ENCODE data around the gene CAPN10.
"Not testable (repeated sequence)": the region's sequence is repeated elsewhere in the genome, so short reads cannot be mapped to it uniquely, and the experiment has no call there.

The CAPN10 gene

DNA sequence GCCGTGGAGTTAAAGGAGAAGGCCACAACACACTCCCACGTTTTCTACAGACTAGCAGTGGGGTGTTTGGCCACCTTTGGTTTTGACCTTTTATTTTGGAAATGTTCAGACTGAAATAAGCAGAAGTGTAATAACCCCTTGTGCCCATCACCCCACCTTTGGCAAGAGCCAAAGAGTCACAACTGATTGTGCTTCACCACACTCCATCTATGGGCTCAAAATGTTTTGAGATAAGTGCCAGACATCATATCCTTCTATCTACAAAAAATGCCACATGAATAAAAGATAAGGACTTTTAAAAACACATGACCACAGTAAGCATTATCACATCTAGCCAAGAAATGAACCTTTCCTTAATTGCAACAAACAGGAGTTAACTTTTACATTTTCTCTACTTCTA, 28.9 kb downstream of the CAPN10 start:
- H3K27ac ChIP-seq (replicated peaks; ENCODE audit: low read length): no peak overlapping the region
- no peaks in the 10 kb centered on the region for H3K4me1 ChIP-seq (ENCODE audit: control insufficient read depth in 2 of 2, insufficient read depth in 1 of 2, low read depth in 1 of 2, low read length in 2 of 2)
- H3K18ac ChIP-seq (ENCODE audit: low read length): no peak overlapping the region
- WGBS, 2 donors (ENCODE audit: extremely low coverage in 2 of 2, insufficient read length in 2 of 2, insufficient replicate concordance in 1 of 2): no CpG with 5 or more reads among the region's 2 CpGs
- H3K4me2 ChIP-seq (ENCODE audit: insufficient read depth, low read length, poor library complexity, severe bottlenecking): no peak overlapping the region
- no peak for DNase-seq (ENCODE audit: low spot score)
- H2BK120ac ChIP-seq (ENCODE audit: low read depth, low read length): no peak overlapping the region
- H2BK15ac ChIP-seq (ENCODE audit: low read length): no peak overlapping the region
- no peak overlapping the region for H2BK5ac ChIP-seq (ENCODE audit: low read length)
- H3K36me3 ChIP-seq (replicated peaks in 1 of 2; ENCODE audit: control insufficient read depth in 2 of 2, insufficient read depth in 2 of 2, low read length in 2 of 2): no peaks in the 10 kb centered on the region
- H3K4me3 ChIP-seq (ENCODE audit: low read length in 2 of 2): no peak overlapping the region
- no peak overlapping the region for H3K9ac ChIP-seq (ENCODE audit: low read depth, low read length, poor library complexity)
- H4K8ac ChIP-seq (ENCODE audit: low read depth, low read length): no peak overlapping the region
- H3K23ac ChIP-seq (ENCODE audit: low read depth, low read length, poor library complexity): no peak overlapping the region
- H3K4ac ChIP-seq (ENCODE audit: low read length): no peak overlapping the region
- H3K14ac ChIP-seq (ENCODE audit: low read length): no peak overlapping the region
- H2AK5ac ChIP-seq (ENCODE audit: low read depth, low read length): no peak overlapping the region
- peaks cover 7 to 9% of the 10 kb centered on the region in 2 donors for H3K9me3 ChIP-seq (replicated peaks in 1 of 2; ENCODE audit: control insufficient read depth in 2 of 2, insufficient read depth in 1 of 2, low read depth in 1 of 2, low read length in 2 of 2)
- no peak overlapping the region for H2BK12ac ChIP-seq (ENCODE audit: low read length)
- no peak overlapping the region for H4K91ac ChIP-seq (ENCODE audit: low read depth, low read length, poor library complexity)
- H3K79me1 ChIP-seq (ENCODE audit: low read depth, low read length): no peaks in the 10 kb centered on the region
- H2AFZ ChIP-seq (ENCODE audit: low read length): no peak overlapping the region
- no peaks in the 10 kb centered on the region for H3K27me3 ChIP-seq (ENCODE audit: control insufficient read depth in 3 of 3, insufficient read depth in 3 of 3, low read depth in 1 of 3, low read length in 3 of 3)

DNA sequence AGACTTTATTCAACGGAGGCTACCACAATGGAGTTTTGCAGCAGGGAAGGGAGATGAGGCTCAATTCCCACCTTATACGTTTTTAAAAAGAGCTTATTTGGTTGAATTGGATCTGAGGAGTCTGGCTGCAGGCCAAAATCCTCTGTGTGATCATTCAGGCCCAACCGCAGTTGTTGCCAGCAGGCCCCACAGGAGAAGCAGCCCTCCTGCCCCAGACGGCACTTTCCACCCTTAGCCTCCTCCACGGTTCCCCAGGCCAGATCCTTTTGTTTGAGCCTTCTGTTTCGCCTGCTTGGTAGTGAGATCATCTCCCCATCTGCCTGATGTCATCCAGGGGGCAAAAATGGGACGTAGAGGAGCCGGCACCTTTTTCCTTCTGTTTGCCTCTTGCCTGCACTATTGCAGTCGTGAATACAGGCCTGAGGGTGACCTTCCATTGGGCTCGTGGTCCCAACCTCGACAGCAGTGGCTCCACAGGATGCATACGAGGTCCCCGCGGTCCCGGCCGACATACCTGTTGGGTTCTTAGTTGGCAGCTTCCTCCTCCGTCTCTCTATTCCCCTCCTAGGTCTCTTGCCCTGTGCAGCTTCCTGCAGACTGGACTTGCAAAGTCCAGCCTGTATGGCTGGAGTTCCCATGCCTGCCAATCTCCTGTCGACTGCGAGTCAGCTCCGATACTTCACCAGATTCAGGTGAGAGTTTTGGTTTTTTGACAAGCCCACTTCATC, 29.4 kb downstream of the CAPN10 start:
- Histone ChIP-seq H3K9ac (ENCODE audit: low read depth, low read length, poor library complexity) (no peak overlapping the region), H3K27me3 (ENCODE audit: control insufficient read depth in 3 of 3, insufficient read depth in 3 of 3, low read depth in 1 of 3, low read length in 3 of 3) (no peaks in the 10 kb centered on the region), H4K8ac (ENCODE audit: low read depth, low read length) (no peak overlapping the region), H3K4me3 (ENCODE audit: low read length in 2 of 2) (no peak overlapping the region), H3K27ac (replicated peaks; ENCODE audit: low read length) (no peak overlapping the region), H2AK5ac (ENCODE audit: low read depth, low read length) (no peak overlapping the region), H3K23ac (ENCODE audit: low read depth, low read length, poor library complexity) (no peak overlapping the region), H3K9me3 (replicated peaks in 1 of 2; ENCODE audit: control insufficient read depth in 2 of 2, insufficient read depth in 1 of 2, low read depth in 1 of 2, low read length in 2 of 2) (peaks cover 7 to 9% of the 10 kb centered on the region in 2 donors), H2BK15ac (ENCODE audit: low read length) (no peak overlapping the region), H3K4me2 (ENCODE audit: insufficient read depth, low read length, poor library complexity, severe bottlenecking) (no peak overlapping the region), H3K79me1 (ENCODE audit: low read depth, low read length) (no peaks in the 10 kb centered on the region), H3K4me1 (ENCODE audit: control insufficient read depth in 2 of 2, insufficient read depth in 1 of 2, low read depth in 1 of 2, low read length in 2 of 2) (no peaks in the 10 kb centered on the region), H2BK12ac (ENCODE audit: low read length) (no peak overlapping the region), H4K91ac (ENCODE audit: low read depth, low read length, poor library complexity) (no peak overlapping the region), H3K18ac (ENCODE audit: low read length) (no peak overlapping the region), H2BK5ac (ENCODE audit: low read length) (no peak overlapping the region), H3K4ac (ENCODE audit: low read length) (no peak overlapping the region), H2AFZ (ENCODE audit: low read length) (no peak overlapping the region), H3K14ac (ENCODE audit: low read length) (no peak overlapping the region), H2BK120ac (ENCODE audit: low read depth, low read length) (no peak overlapping the region), H3K36me3 (replicated peaks in 1 of 2; ENCODE audit: control insufficient read depth in 2 of 2, insufficient read depth in 2 of 2, low read length in 2 of 2) (no peaks in the 10 kb centered on the region)
- WGBS, 2 donors (ENCODE audit: extremely low coverage in 2 of 2, insufficient read length in 2 of 2, insufficient replicate concordance in 1 of 2): no CpG with 5 or more reads among the region's 20 CpGs
- DNase-seq (ENCODE audit: low spot score): no peak

DNA sequence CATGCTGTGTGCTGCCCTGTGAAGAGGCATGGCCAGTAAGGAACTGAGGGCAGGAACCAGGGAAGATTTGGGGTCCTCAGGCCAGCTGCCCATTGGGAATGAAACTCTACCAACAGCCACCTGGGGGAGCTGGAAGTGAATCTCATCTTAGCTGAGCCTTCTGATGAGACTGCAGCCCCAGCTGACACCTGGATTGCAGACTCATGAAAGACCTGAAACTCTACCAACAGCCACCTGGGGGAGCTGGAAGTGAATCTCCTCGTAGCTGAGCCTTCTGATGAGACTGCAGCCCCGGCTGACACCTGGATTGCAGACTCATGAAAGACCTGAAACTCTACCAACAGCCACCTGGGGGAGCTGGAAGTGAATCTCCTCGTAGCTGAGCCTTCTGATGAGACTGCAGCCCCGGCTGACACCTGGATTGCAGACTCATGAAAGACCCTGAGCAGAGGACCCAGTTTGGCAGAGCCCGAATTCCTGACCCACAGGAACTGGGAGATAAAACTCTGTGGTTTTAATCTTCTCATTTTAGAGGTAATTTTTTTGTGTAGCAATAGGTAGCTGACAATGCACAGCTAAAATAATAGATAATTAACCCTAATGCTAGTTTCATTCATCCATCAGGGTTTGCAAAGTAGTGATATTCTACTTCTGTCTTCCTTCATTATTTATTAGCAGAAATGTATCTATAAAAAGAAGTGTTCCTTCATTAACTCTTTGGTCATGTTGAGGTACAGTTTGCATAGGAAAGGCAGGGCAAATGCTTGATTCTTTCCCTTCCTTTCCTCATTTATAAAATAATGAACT, 30.5 kb downstream of the CAPN10 start:
- H3K27me3 ChIP-seq (ENCODE audit: control insufficient read depth in 3 of 3, insufficient read depth in 3 of 3, low read depth in 1 of 3, low read length in 3 of 3); DNase-seq (ENCODE audit: low spot score); H3K14ac ChIP-seq (ENCODE audit: low read length); H3K79me1 ChIP-seq (ENCODE audit: low read depth, low read length); H3K9ac ChIP-seq (ENCODE audit: low read depth, low read length, poor library complexity); H3K4me3 ChIP-seq (ENCODE audit: low read length in 2 of 2); H2AK5ac ChIP-seq (ENCODE audit: low read depth, low read length); H3K4ac ChIP-seq (ENCODE audit: low read length); H2BK15ac ChIP-seq (ENCODE audit: low read length); H2AFZ ChIP-seq (ENCODE audit: low read length); H3K23ac ChIP-seq (ENCODE audit: low read depth, low read length, poor library complexity); H3K27ac ChIP-seq (replicated peaks; ENCODE audit: low read length); H2BK12ac ChIP-seq (ENCODE audit: low read length); H2BK5ac ChIP-seq (ENCODE audit: low read length); H2BK120ac ChIP-seq (ENCODE audit: low read depth, low read length); H3K18ac ChIP-seq (ENCODE audit: low read length); H4K8ac ChIP-seq (ENCODE audit: low read depth, low read length); H3K4me1 ChIP-seq (ENCODE audit: control insufficient read depth in 2 of 2, insufficient read depth in 1 of 2, low read depth in 1 of 2, low read length in 2 of 2); H3K36me3 ChIP-seq (replicated peaks in 1 of 2; ENCODE audit: control insufficient read depth in 2 of 2, insufficient read depth in 2 of 2, low read length in 2 of 2); H3K9me3 ChIP-seq (replicated peaks in 1 of 2; ENCODE audit: control insufficient read depth in 2 of 2, insufficient read depth in 1 of 2, low read depth in 1 of 2, low read length in 2 of 2); H3K4me2 ChIP-seq (ENCODE audit: insufficient read depth, low read length, poor library complexity, severe bottlenecking); H4K91ac ChIP-seq (ENCODE audit: low read depth, low read length, poor library complexity): not testable (repeated sequence)
- no CpG with 5 or more reads among the region's 5 CpGs for WGBS, 2 donors (ENCODE audit: extremely low coverage in 2 of 2, insufficient read length in 2 of 2, insufficient replicate concordance in 1 of 2)

DNA sequence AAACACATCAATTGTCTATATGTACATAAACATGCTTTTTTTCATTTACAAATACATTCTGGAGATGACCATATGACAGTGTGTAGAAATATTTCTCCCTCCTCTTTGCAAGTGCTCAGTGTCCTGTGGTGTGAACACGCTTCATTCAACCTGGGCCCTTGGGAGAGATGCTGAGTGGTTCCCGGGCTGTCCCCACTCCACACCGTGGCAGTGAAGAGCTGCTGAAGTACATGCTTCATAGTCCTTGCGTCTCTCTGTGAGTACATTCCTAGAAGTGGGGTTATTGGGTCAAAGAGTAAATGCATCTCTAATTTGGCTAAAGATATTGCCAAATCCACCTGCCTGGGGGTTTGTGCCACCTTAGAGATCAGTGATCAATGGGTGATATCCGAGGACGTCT, 32.2 kb downstream of the CAPN10 start:
- H3K9me3 ChIP-seq (replicated peaks in 1 of 2; ENCODE audit: control insufficient read depth in 2 of 2, insufficient read depth in 1 of 2, low read depth in 1 of 2, low read length in 2 of 2): peaks cover 5 to 9% of the 10 kb centered on the region in 2 donors
- H3K23ac ChIP-seq (ENCODE audit: low read depth, low read length, poor library complexity): no peak overlapping the region
- H2BK15ac ChIP-seq (ENCODE audit: low read length): no peak overlapping the region
- no peak overlapping the region for H2BK5ac ChIP-seq (ENCODE audit: low read length)
- DNase-seq (ENCODE audit: low spot score): no peak
- no peak overlapping the region for H4K8ac ChIP-seq (ENCODE audit: low read depth, low read length)
- H2AK5ac ChIP-seq (ENCODE audit: low read depth, low read length): no peak overlapping the region
- no peak overlapping the region for H3K18ac ChIP-seq (ENCODE audit: low read length)
- H2BK120ac ChIP-seq (ENCODE audit: low read depth, low read length): no peak overlapping the region
- H3K27me3 ChIP-seq (ENCODE audit: control insufficient read depth in 3 of 3, insufficient read depth in 3 of 3, low read depth in 1 of 3, low read length in 3 of 3): no peaks in the 10 kb centered on the region
- peaks cover 0 to 2% of the 10 kb centered on the region in 2 donors for H3K4me1 ChIP-seq (ENCODE audit: control insufficient read depth in 2 of 2, insufficient read depth in 1 of 2, low read depth in 1 of 2, low read length in 2 of 2)
- no peaks in the 10 kb centered on the region for H3K79me1 ChIP-seq (ENCODE audit: low read depth, low read length)
- WGBS, 2 donors (ENCODE audit: extremely low coverage in 2 of 2, insufficient read length in 2 of 2, insufficient replicate concordance in 1 of 2): no CpG with 5 or more reads among the region's 6 CpGs
- H3K4me2 ChIP-seq (ENCODE audit: insufficient read depth, low read length, poor library complexity, severe bottlenecking): no peak overlapping the region
- no peak overlapping the region for H3K4me3 ChIP-seq (ENCODE audit: low read length in 2 of 2)
- H3K14ac ChIP-seq (ENCODE audit: low read length): no peak overlapping the region
- no peaks in the 10 kb centered on the region for H3K36me3 ChIP-seq (replicated peaks in 1 of 2; ENCODE audit: control insufficient read depth in 2 of 2, insufficient read depth in 2 of 2, low read length in 2 of 2)
- no peak overlapping the region for H2AFZ ChIP-seq (ENCODE audit: low read length)
- no peak overlapping the region for H3K9ac ChIP-seq (ENCODE audit: low read depth, low read length, poor library complexity)
- no peak overlapping the region for H4K91ac ChIP-seq (ENCODE audit: low read depth, low read length, poor library complexity)
- no peak overlapping the region for H2BK12ac ChIP-seq (ENCODE audit: low read length)
- no peak overlapping the region for H3K27ac ChIP-seq (replicated peaks; ENCODE audit: low read length)
- H3K4ac ChIP-seq (ENCODE audit: low read length): no peak overlapping the region

Data from neuronal stem cell (in vitro differentiated cells).